Midbrain (tissue), 1 donor: Measurements from ENCODE around the gene COL20A1.
"Not testable (repeated sequence)": the region's sequence is repeated elsewhere in the genome, so short reads cannot be mapped to it uniquely, and the experiment has no call there.

Experiments used
- DNase-seq: peaks from one replicate; lab custom pipeline; 2025; lab: John Stamatoyannopoulos, UW

COL20A1 gene

GRCh38 chr20:63376283-63377250 lies 83.6 kb downstream of the COL20A1 start:
- DNase-seq = no peak

GRCh38 chr20:63377256-63377941 lies 84.4 kb downstream of the COL20A1 start:
- DNase-seq = no peak

GRCh38 chr20:63377951-63378381 lies 85.0 kb downstream of the COL20A1 start:
- DNase-seq = no peak

GRCh38 chr20:63378626-63379025 lies 85.6 kb downstream of the COL20A1 start:
- DNase-seq = no peak

GRCh38 chr20:63379296-63379695 lies 86.3 kb downstream of the COL20A1 start:
- DNase-seq = no peak

GRCh38 chr20:63379872-63380271 lies 86.9 kb downstream of the COL20A1 start:
- not testable (repeated sequence) for DNase-seq

GRCh38 chr20:63380346-63380870 lies 87.4 kb downstream of the COL20A1 start:
- DNase-seq = no peak

GRCh38 chr20:63381781-63382431 lies 88.9 kb downstream of the COL20A1 start:
- peak; percentile 15 for DNase-seq

GRCh38 chr20:63382551-63383300 lies 89.7 kb downstream of the COL20A1 start:
- no peak for DNase-seq

GRCh38 chr20:63383556-63383955 lies 90.6 kb downstream of the COL20A1 start:
- DNase-seq = no peak

GRCh38 chr20:63384336-63384735 lies 91.3 kb downstream of the COL20A1 start:
- DNase-seq = no peak
